H9 (cell line): ENCODE measurements around the gene RBFA. TPM values are rescaled to one million over a fixed set of nuclear protein-coding genes. Genes with fewer than 3 reads are reported as not detected.

Source experiments
- DNase-seq: peaks from one replicate; pipeline ENCODE4 v3.0.0-alpha.2; 2017
- H2AFZ ChIP-seq: one replicate; pipeline ENCODE4 v1.6.1; 2013; ENCODE audit warnings: mild to moderate bottlenecking, low read length, control low read depth, moderate library complexity
- H2AK5ac ChIP-seq: 2 replicates; pipeline ENCODE4 v1.6.1; 2013; ENCODE audit warnings: low read length, control low read depth, mixed read lengths; ENCODE audit not compliant: insufficient read length
- H2BK120ac ChIP-seq: one replicate; pipeline ENCODE4 v1.6.1; 2013; ENCODE audit warnings: low read depth, mild to moderate bottlenecking, low read length, control low read depth, inconsistent platforms; ENCODE audit not compliant: poor library complexity, severe bottlenecking
- H2BK12ac ChIP-seq: 2 replicates; pipeline ENCODE4 v1.6.1; 2013; ENCODE audit warnings: low read length, control low read depth, mixed read lengths, low read depth; ENCODE audit not compliant: insufficient read length
- H2BK15ac ChIP-seq: 2 replicates; pipeline ENCODE4 v1.6.1; 2013; ENCODE audit warnings: low read depth, low read length, control low read depth
- H2BK20ac ChIP-seq: one replicate; pipeline ENCODE4 v1.6.1; 2013; ENCODE audit warnings: low read depth, mild to moderate bottlenecking, low read length, control low read depth, inconsistent platforms; ENCODE audit not compliant: poor library complexity, severe bottlenecking
- H2BK5ac ChIP-seq: 2 replicates; pipeline ENCODE4 v1.6.1; 2013; ENCODE audit warnings: low read length, control low read depth, mixed read lengths; ENCODE audit not compliant: insufficient read length
- H3K14ac ChIP-seq: 2 replicates; pipeline ENCODE4 v1.6.1; 2013; ENCODE audit warnings: low read length, control low read depth; ENCODE audit not compliant: insufficient read depth
- H3K18ac ChIP-seq: 2 replicates; pipeline ENCODE4 v1.6.1; 2013; ENCODE audit warnings: low read depth, mild to moderate bottlenecking, mixed read lengths, low read length, control low read depth; ENCODE audit not compliant: insufficient read length
- H3K23ac ChIP-seq: 2 replicates; pipeline ENCODE4 v1.6.1; 2013; ENCODE audit warnings: low read length, control low read depth, mixed read lengths, low read depth; ENCODE audit not compliant: insufficient read length
- H3K23me2 ChIP-seq: 2 replicates; pipeline ENCODE4 v1.6.1; 2013; ENCODE audit warnings: low read depth, mild to moderate bottlenecking, mixed read lengths, low read length, control low read depth; ENCODE audit not compliant: insufficient read length, poor library complexity, severe bottlenecking
- H3K27ac ChIP-seq: 2 replicates; pipeline ENCODE4 v1.5.1; 2013; ENCODE audit warnings: low read length, control low read depth, mixed read lengths, low read depth; ENCODE audit not compliant: insufficient read length
- H3K27me3 ChIP-seq: 2 replicates; pipeline ENCODE4 v1.6.1; 2013; ENCODE audit warnings: low read length, control low read depth, inconsistent platforms; ENCODE audit not compliant: insufficient read depth
- H3K4ac ChIP-seq: 2 replicates; pipeline ENCODE4 v1.6.1; 2013; ENCODE audit warnings: low read depth, mild to moderate bottlenecking, control low read depth, inconsistent platforms, low read length, moderate library complexity
- H3K4me1 ChIP-seq: 2 replicates; pipeline ENCODE4 v1.6.1; 2013; ENCODE audit warnings: low read length, control low read depth, inconsistent platforms; ENCODE audit not compliant: insufficient read depth
- H3K4me2 ChIP-seq: 2 replicates; pipeline ENCODE4 v1.6.1; 2013; ENCODE audit warnings: low read length, control low read depth, mixed read lengths; ENCODE audit not compliant: insufficient read length, insufficient read depth
- H3K56ac ChIP-seq: 2 replicates; pipeline ENCODE4 v1.6.1; 2013; ENCODE audit warnings: low read depth, mild to moderate bottlenecking, mixed read lengths, low read length, control low read depth; ENCODE audit not compliant: insufficient read length
- H3K79me1 ChIP-seq: 2 replicates; pipeline ENCODE4 v1.6.1; 2013; ENCODE audit warnings: low read depth, mild to moderate bottlenecking, moderate library complexity, low read length, control low read depth, inconsistent platforms; ENCODE audit not compliant: insufficient read depth, poor library complexity, severe bottlenecking
- H3K79me2 ChIP-seq: 2 replicates; pipeline ENCODE4 v1.6.1; 2013; ENCODE audit warnings: low read length, control low read depth, inconsistent platforms; ENCODE audit not compliant: insufficient read depth
- H3K9ac ChIP-seq: 2 replicates; pipeline ENCODE4 v1.6.1; 2013; ENCODE audit warnings: low read length, control low read depth, mixed read lengths; ENCODE audit not compliant: insufficient read length; ENCODE audit errors: extremely low read depth
- H3K9me3 ChIP-seq: one replicate; pipeline ENCODE4 v1.6.1; 2013; ENCODE audit warnings: low read depth, low read length, inconsistent platforms; ENCODE audit not compliant: control insufficient read depth
- H3T11ph ChIP-seq: one replicate; pipeline ENCODE4 v1.6.1; 2013; ENCODE audit warnings: mild to moderate bottlenecking, low read length, control low read depth, inconsistent platforms
- H4K20me1 ChIP-seq: one replicate; pipeline ENCODE4 v1.6.1; 2013; ENCODE audit not compliant: control insufficient read depth, insufficient read length, insufficient read depth
- H4K5ac ChIP-seq: 2 replicates; pipeline ENCODE4 v1.6.1; 2013; ENCODE audit warnings: low read depth, mild to moderate bottlenecking, mixed read lengths, low read length, control low read depth; ENCODE audit not compliant: insufficient read length
- H4K8ac ChIP-seq: replicated peaks from 2 replicates; pipeline ENCODE4 v1.6.1; 2013; ENCODE audit warnings: low read length, control low read depth, mixed read lengths, low read depth; ENCODE audit not compliant: insufficient read length
- H4K91ac ChIP-seq: 2 replicates; pipeline ENCODE4 v1.6.1; 2013; ENCODE audit warnings: low read depth, mild to moderate bottlenecking, moderate library complexity, mixed read lengths, low read length, control low read depth; ENCODE audit not compliant: insufficient read length
- H3K27ac Mint-ChIP-seq, 3 experiments: 2 replicates in 2 of 3; 3 replicates in 1 of 3; pipeline ENCODE4 v1.8.0; 2020 to 2021; ENCODE audit warnings: mixed read lengths in 3 of 3, mild to moderate bottlenecking in 1 of 3, moderate library complexity in 1 of 3
- H3K27me3 Mint-ChIP-seq: 2 replicates; pipeline ENCODE4 v1.8.0; 2021; ENCODE audit warnings: low read depth, mild to moderate bottlenecking, moderate library complexity, mixed read lengths
- H3K36me3 Mint-ChIP-seq, 3 experiments: 2 replicates in 2 of 3; 3 replicates in 1 of 3; pipeline ENCODE4 v1.8.0; 2020 to 2021; ENCODE audit warnings: low read depth in 3 of 3, mixed read lengths in 3 of 3; ENCODE audit not compliant: insufficient read depth in 1 of 3
- H3K4me1 Mint-ChIP-seq, 2 experiments: 2 replicates each; pipeline ENCODE4 v1.8.0; 2020; ENCODE audit warnings: mixed read lengths in 2 of 2
- H3K4me3 Mint-ChIP-seq, 2 experiments: 2 replicates in 1 of 2; 3 replicates in 1 of 2; pipeline ENCODE4 v1.8.0; 2020 to 2021; ENCODE audit warnings: mild to moderate bottlenecking in 2 of 2, mixed read lengths in 2 of 2, moderate library complexity in 1 of 2
- H3K9me3 Mint-ChIP-seq, 2 experiments: 2 replicates in 1 of 2; 3 replicates in 1 of 2; pipeline ENCODE4 v1.8.0; 2020; ENCODE audit warnings: mild to moderate bottlenecking in 2 of 2, mixed read lengths in 2 of 2, moderate library complexity in 1 of 2
- WGBS: extraction: QIAGEN DNeasy Blood & Tissue Kit; methylation state at CpG from one replicate; pipeline ENCODE4 v1.1.7; 2013; ENCODE audit warnings: missing lambda C conversion rate, low lambda C conversion rate, mixed read lengths; ENCODE audit not compliant: insufficient read length; ENCODE audit errors: extremely low coverage; 5-methylcytosine and 5-hydroxymethylcytosine counted together
- total RNA-seq: library from RNA; stranded (reverse); gene quantifications from 2 replicates; pipeline ENCODE4 v1.2.1, GENCODE V29; 2021
- TF ChIP-seq, protein P1 (sequence below): fragments of 200-600 bp; sonication (generic); conservative IDR thresholded peaks from 3 replicates; pipeline ENCODE4 v1.8.0; 2021; ENCODE audit warnings: antibody characterized with exemption, mild to moderate bottlenecking

Gene RBFA
- total RNA-seq, 1 experiment from 2014 or later = 42.5 TPM

GRCh38 chr18:80046011-80046410, 11.8 kb downstream of the RBFA start:
- no peak overlapping the region for H2BK120ac ChIP-seq
- H3K56ac ChIP-seq = no peak overlapping the region
- H4K5ac ChIP-seq = no peak overlapping the region
- no peak overlapping the region for H3K4ac ChIP-seq
- H3K4me1 ChIP-seq = no peaks in the 10 kb centered on the region
- no peaks in the 10 kb centered on the region for H3K79me2 ChIP-seq
- Mint-ChIP-seq H3K4me3 (no peak overlapping the region), H3K36me3 (peaks cover 68 to 90% (median 86%) of the 10 kb centered on the region in 3 experiments), H3K9me3 (peaks cover 10 to 27% of the 10 kb centered on the region in 2 experiments), H3K27ac (no peak overlapping the region), H3K4me1 (no peaks in the 10 kb centered on the region), H3K27me3 (peaks cover 4% of the 10 kb centered on the region)
- H3K23me2 ChIP-seq = no peaks in the 10 kb centered on the region
- DNase-seq = no peak
- peaks cover 19% of the 10 kb centered on the region for H3K9me3 ChIP-seq
- no peak overlapping the region for H3K14ac ChIP-seq
- H3K18ac ChIP-seq = no peak overlapping the region
- no peak overlapping the region for H2BK15ac ChIP-seq
- H4K20me1 ChIP-seq = peaks cover 2% of the 10 kb centered on the region
- no peak overlapping the region for H3K4me2 ChIP-seq
- no peak overlapping the region for H3K27ac ChIP-seq
- no CpG with 5 or more reads among the region's 8 CpGs for WGBS
- H3K9ac ChIP-seq = no peak overlapping the region
- TF ChIP-seq, protein P1, sequence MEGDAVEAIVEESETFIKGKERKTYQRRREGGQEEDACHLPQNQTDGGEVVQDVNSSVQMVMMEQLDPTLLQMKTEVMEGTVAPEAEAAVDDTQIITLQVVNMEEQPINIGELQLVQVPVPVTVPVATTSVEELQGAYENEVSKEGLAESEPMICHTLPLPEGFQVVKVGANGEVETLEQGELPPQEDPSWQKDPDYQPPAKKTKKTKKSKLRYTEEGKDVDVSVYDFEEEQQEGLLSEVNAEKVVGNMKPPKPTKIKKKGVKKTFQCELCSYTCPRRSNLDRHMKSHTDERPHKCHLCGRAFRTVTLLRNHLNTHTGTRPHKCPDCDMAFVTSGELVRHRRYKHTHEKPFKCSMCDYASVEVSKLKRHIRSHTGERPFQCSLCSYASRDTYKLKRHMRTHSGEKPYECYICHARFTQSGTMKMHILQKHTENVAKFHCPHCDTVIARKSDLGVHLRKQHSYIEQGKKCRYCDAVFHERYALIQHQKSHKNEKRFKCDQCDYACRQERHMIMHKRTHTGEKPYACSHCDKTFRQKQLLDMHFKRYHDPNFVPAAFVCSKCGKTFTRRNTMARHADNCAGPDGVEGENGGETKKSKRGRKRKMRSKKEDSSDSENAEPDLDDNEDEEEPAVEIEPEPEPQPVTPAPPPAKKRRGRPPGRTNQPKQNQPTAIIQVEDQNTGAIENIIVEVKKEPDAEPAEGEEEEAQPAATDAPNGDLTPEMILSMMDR = no peak
- H2BK20ac ChIP-seq = no peak overlapping the region
- no peaks in the 10 kb centered on the region for H3K79me1 ChIP-seq
- H2AFZ ChIP-seq = no peak overlapping the region
- no peak overlapping the region for H2BK12ac ChIP-seq
- no peak overlapping the region for H3K23ac ChIP-seq
- no peak overlapping the region for H2AK5ac ChIP-seq
- H3K27me3 ChIP-seq = no peaks in the 10 kb centered on the region
- H3T11ph ChIP-seq = no peak overlapping the region
- no peak overlapping the region for H4K8ac ChIP-seq
- H4K91ac ChIP-seq = no peak overlapping the region
- no peak overlapping the region for H2BK5ac ChIP-seq
